HCT116 (cell line): Measurements from ENCODE around the gene EFL1. TPM values are rescaled to one million over a fixed set of nuclear protein-coding genes. Genes with fewer than 3 reads are reported as not detected.
"Not testable (repeated sequence)": the region's sequence is repeated elsewhere in the genome, so short reads cannot be mapped to it uniquely, and the experiment has no call there.

Experiments used
- ATAC-seq: fragments of 200-7000 bp; cut with Tn5 transposase; 2 replicates; pipeline ENCODE4 v1.9.1; 2020; ENCODE audit warnings: mild to moderate bottlenecking, moderate library complexity
- Bru-seq: library from RNA; stranded (reverse); fragments of 400-500 nt; gene quantifications from one replicate; lab custom pipeline; 2021; lab: Mats Ljungman, UMichigan
- BruChase-seq, 2 experiments: library from RNA; stranded (reverse); fragments of 400-500 nt; gene quantifications; one replicate each; lab custom pipeline; 2021; lab: Mats Ljungman, UMichigan
- BruUV-seq: library from RNA; stranded (reverse); fragments of 400-500 nt; replicated peaks from 2 replicates; lab custom pipeline; 2021; lab: Mats Ljungman, UMichigan
- CTCF ChIA-PET: fragments of 300-600 bp; sonication (Branson Sonifier 250); formaldehyde crosslinking; loops from one replicate; lab custom pipeline; 2021; ENCODE audit warnings: antibody characterized with exemption; lab: Charles Lee
- POLR2A ChIA-PET: fragments of 300-600, 350-600 bp; sonication (Branson Sonifier 250); formaldehyde crosslinking; loops from one replicate; lab custom pipeline; 2021; ENCODE audit warnings: antibody characterized with exemption; lab: Charles Lee
- RAD21 ChIA-PET, 2 experiments: fragments of 300-600 bp; sonication (Branson Sonifier 250); formaldehyde crosslinking; loops; one replicate each; lab custom pipeline; 2023; ENCODE audit warnings: low total read pairs in 2 of 2; ENCODE audit not compliant: uncharacterized antibody in 2 of 2, unreplicated experiment in 2 of 2, low non-redundant PET in 1 of 2; lab: Charles Lee
- DNase-seq: peaks from one replicate; pipeline ENCODE4 v3.0.0-alpha.2; 2010; ENCODE audit warnings: low read depth, low spot score
- H2AFZ ChIP-seq: fragments of 200-600 bp; shearing (Covaris generic), sonication (generic); 2 replicates; pipeline ENCODE4 v1.6.1; 2017; ENCODE audit warnings: low read depth, mixed run types, mixed read lengths, antibody characterized with exemption, low read length; ENCODE audit not compliant: poor library complexity, severe bottlenecking
- H3K27ac ChIP-seq: 2 replicates; pipeline ENCODE4 v1.5.1; 2012; ENCODE audit warnings: low read depth, low read length
- H3K27me3 ChIP-seq: fragments of 200-600 bp; sonication (generic); 2 replicates; pipeline ENCODE4 v1.6.1; 2016; ENCODE audit warnings: mixed run types, low read length, mixed read lengths; ENCODE audit not compliant: insufficient read depth
- H3K36me3 ChIP-seq, 2 experiments: fragments of 200-500 bp in 1 of 2; fragments of 200-600 bp in 1 of 2; sonication (Bioruptor generic) in 1 of 2; sonication (generic) in 1 of 2; 2 replicates each; pipeline versions ENCODE4 v1.5.1 to v1.6.1; 2014 to 2016; ENCODE audit warnings: low read length in 2 of 2, inconsistent platforms in 1 of 2, mixed read lengths in 1 of 2, mixed run types in 1 of 2; ENCODE audit not compliant: insufficient read depth in 2 of 2, control insufficient read depth in 1 of 2
- H3K4me1 ChIP-seq, 2 experiments: fragments of 200-600 bp in 1 of 2; sonication (generic) in 1 of 2; 2 replicates each; pipeline versions ENCODE4 v1.5.1 to v1.6.1; 2012 to 2017; ENCODE audit warnings: low read length in 2 of 2, inconsistent platforms in 1 of 2, mild to moderate bottlenecking in 1 of 2, mixed read lengths in 1 of 2, mixed run types in 1 of 2, moderate library complexity in 1 of 2; ENCODE audit not compliant: insufficient read depth in 2 of 2, control insufficient read depth in 1 of 2
- H3K4me2 ChIP-seq: fragments of 200-600 bp; sonication (generic); 2 replicates; pipeline ENCODE4 v1.6.1; 2017; ENCODE audit warnings: mixed run types, low read length, mixed read lengths
- H3K4me3 ChIP-seq, 2 experiments: fragments of 200-600 bp in 1 of 2; sonication (generic) in 1 of 2; replicated peaks in 1 of 2; 2 replicates each; pipeline ENCODE4 v1.5.1; 2011 to 2016; ENCODE audit warnings: low read length in 2 of 2, control low read depth in 1 of 2, low read depth in 1 of 2, mild to moderate bottlenecking in 1 of 2, mixed read lengths in 1 of 2, mixed run types in 1 of 2
- H3K79me2 ChIP-seq: fragments of 200-600 bp; sonication (generic); 2 replicates; pipeline ENCODE4 v1.6.1; 2017; ENCODE audit warnings: mild to moderate bottlenecking, mixed run types, low read length, moderate library complexity, mixed read lengths; ENCODE audit not compliant: insufficient read depth
- H3K9ac ChIP-seq: fragments of 200-600 bp; sonication (generic); 2 replicates; pipeline ENCODE4 v1.6.1; 2016; ENCODE audit warnings: low read length, mixed read lengths
- H3K9me2 ChIP-seq: fragments of 200-600 bp; sonication (generic), shearing (Covaris generic); 2 replicates; pipeline ENCODE4 v1.6.1; 2017; ENCODE audit warnings: mixed run types, mild to moderate bottlenecking, moderate library complexity; ENCODE audit not compliant: insufficient read depth
- H3K9me3 ChIP-seq, 2 experiments: fragments of 200-500 bp in 1 of 2; fragments of 200-600 bp in 1 of 2; sonication (Bioruptor generic) in 1 of 2; sonication (generic) in 1 of 2; 2 replicates each; pipeline ENCODE4 v1.6.1; 2014 to 2017; ENCODE audit warnings: low read length in 2 of 2, mixed read lengths in 2 of 2, inconsistent platforms in 1 of 2, low read depth in 1 of 2, mild to moderate bottlenecking in 1 of 2, mixed run types in 1 of 2, moderate library complexity in 1 of 2; ENCODE audit not compliant: control insufficient read depth in 1 of 2, insufficient read depth in 1 of 2
- H4K20me1 ChIP-seq: fragments of 200-600 bp; sonication (generic), shearing (Covaris generic); 2 replicates; pipeline ENCODE4 v1.6.1; 2017; ENCODE audit warnings: mixed run types, mild to moderate bottlenecking, moderate library complexity; ENCODE audit not compliant: insufficient read depth
- EGR1 ChIP-seq: IDR thresholded peaks from 2 replicates; pipeline ENCODE4 v1.6.1; 2012; ENCODE audit warnings: low read depth
- ELF1 ChIP-seq: IDR thresholded peaks from 2 replicates; pipeline ENCODE4 v1.6.1; 2012; ENCODE audit warnings: low read depth, borderline replicate concordance
- EZH2 ChIP-seq: fragments of 200-600 bp; sonication (generic); IDR thresholded peaks from 2 replicates; pipeline ENCODE4 v1.6.1; 2017; ENCODE audit warnings: antibody characterized with exemption, mixed run types
- FOSL1 ChIP-seq: IDR thresholded peaks from 2 replicates; pipeline ENCODE4 v1.6.1; 2012; ENCODE audit warnings: low read depth
- MAX ChIP-seq: IDR thresholded peaks from 2 replicates; pipeline ENCODE4 v1.6.1; 2012
- POLR2A ChIP-seq: IDR thresholded peaks from 2 replicates; pipeline ENCODE4 v1.7.0; 2011; ENCODE audit warnings: borderline replicate concordance; ENCODE audit not compliant: insufficient read depth, insufficient read length; ENCODE audit errors: extremely low read depth
- POLR2AphosphoS5 ChIP-seq: IDR thresholded peaks from 2 replicates; pipeline ENCODE4 v1.6.1; 2011; ENCODE audit warnings: mild to moderate bottlenecking, low read depth, low read length, moderate library complexity
- SIN3A ChIP-seq: IDR thresholded peaks from 2 replicates; pipeline ENCODE4 v1.6.1; 2012; ENCODE audit warnings: low read depth
- YY1 ChIP-seq: IDR thresholded peaks from 2 replicates; pipeline ENCODE4 v1.6.1; 2011; ENCODE audit warnings: low read length, low read depth, moderate library complexity, mild to moderate bottlenecking; ENCODE audit not compliant: insufficient replicate concordance; ENCODE audit errors: extremely low read depth
- ZFX ChIP-seq: fragments of 450-650 bp; IDR thresholded peaks from 2 replicates; pipeline ENCODE4 v1.6.1; 2017
- intact Hi-C: fragments of 100-400 bp; cut with micrococcal nuclease; formaldehyde crosslinking; loops from 2 replicates; pipeline ENCODE4 v1.10.0; 2022
- long read RNA-seq: library from polyadenylated mRNA; unstranded; transcript quantifications from one replicate; pipeline ENCODE4 v2.0.0, GENCODE V29; 2021; ENCODE audit not compliant: unreplicated experiment
- polyA plus RNA-seq: library from polyadenylated mRNA; unstranded; fragments of >200 nt; gene quantifications from 2 replicates; pipeline ENCODE4 v1.2.1, GENCODE V29; 2012; ENCODE audit warnings: missing spikeins
- total RNA-seq: library from RNA; stranded (reverse); gene quantifications from one replicate; pipeline ENCODE4 v1.2.1, GENCODE V29; 2021; ENCODE audit not compliant: unreplicated experiment
- TF ChIP-seq, protein P1 (sequence below): IDR thresholded peaks from 2 replicates; pipeline ENCODE4 v1.6.1; 2011; ENCODE audit warnings: mild to moderate bottlenecking, low read length, moderate library complexity; ENCODE audit not compliant: insufficient replicate concordance; ENCODE audit errors: extremely low read depth

Gene EFL1
- 12.7 TPM for total RNA-seq
- polyA plus RNA-seq, result 6.7 and 7.8 TPM in 2 replicates
- percentile 72 among the genes with signal in this experiment for Bru-seq, nascent RNA
- percentile 54 among the genes with signal in this experiment for BruChase-seq, experiment 1, labeled RNA remaining after a 6-hour chase
- percentile 52 among the genes with signal in this experiment for BruChase-seq, experiment 2, labeled RNA remaining after a 2-hour chase
- long read RNA-seq, transcript EFL1-201 (20 exons, 3,675 nt), result major isoform, 20 of 31 reads
- long read RNA-seq, partial matches to known transcripts, result 2 of 31 reads
- long read RNA-seq, other reads (novel, unspliced or antisense), result 9 of 31 reads

- Histone ChIP-seq H3K9me2 (no peaks in the 10 kb centered on the region), H4K20me1 (0 out of 2 replicates have a peak, but pooled peaks cover 2% of the 10 kb centered on the region), H3K27ac (peak within 1 kb of the TSS; percentile 66), H3K27me3 (no peaks in the 10 kb centered on the region), H3K9me3 (no peaks in the 10 kb centered on the region), H3K4me2 (peak within 1 kb of the TSS; percentile 82), H2AFZ (no peak within 1 kb of the TSS), H3K79me2 (peaks cover 9% of the 10 kb centered on the region), H3K9ac (peak within 1 kb of the TSS; percentile 60), H3K4me3 (peak within 1 kb of the TSS; percentile 81 to 83), H3K4me1 (peaks cover 8 to 15% of the 10 kb centered on the region in 2 experiments), H3K36me3 (no peaks in the 10 kb centered on the region; a peak in 1 of 4 replicates)
- DNase-seq (peak; percentile 54), ATAC-seq (peak; percentile 93)
- ChIA-PET RAD21 (no interaction called here), CTCF (no interaction called here), POLR2A (no interaction called here)
- no peak for TF ChIP-seq YY1
- TF ChIP-seq MAX, result peak; percentile 51; the same call in 1 of the 2 replicates
- TF ChIP-seq POLR2A, result peak; percentile 66
- peak; percentile 69; the same call in 1 of the 2 replicates for TF ChIP-seq EGR1
- TF ChIP-seq POLR2AphosphoS5, result peak; percentile 67
- TF ChIP-seq ZFX, result peak; percentile 62
- no peak; the same call in 1 of the 2 replicates for TF ChIP-seq ELF1
- no peak for TF ChIP-seq EZH2
- peak; percentile 74 for TF ChIP-seq SIN3A
- TF ChIP-seq, protein P1, sequence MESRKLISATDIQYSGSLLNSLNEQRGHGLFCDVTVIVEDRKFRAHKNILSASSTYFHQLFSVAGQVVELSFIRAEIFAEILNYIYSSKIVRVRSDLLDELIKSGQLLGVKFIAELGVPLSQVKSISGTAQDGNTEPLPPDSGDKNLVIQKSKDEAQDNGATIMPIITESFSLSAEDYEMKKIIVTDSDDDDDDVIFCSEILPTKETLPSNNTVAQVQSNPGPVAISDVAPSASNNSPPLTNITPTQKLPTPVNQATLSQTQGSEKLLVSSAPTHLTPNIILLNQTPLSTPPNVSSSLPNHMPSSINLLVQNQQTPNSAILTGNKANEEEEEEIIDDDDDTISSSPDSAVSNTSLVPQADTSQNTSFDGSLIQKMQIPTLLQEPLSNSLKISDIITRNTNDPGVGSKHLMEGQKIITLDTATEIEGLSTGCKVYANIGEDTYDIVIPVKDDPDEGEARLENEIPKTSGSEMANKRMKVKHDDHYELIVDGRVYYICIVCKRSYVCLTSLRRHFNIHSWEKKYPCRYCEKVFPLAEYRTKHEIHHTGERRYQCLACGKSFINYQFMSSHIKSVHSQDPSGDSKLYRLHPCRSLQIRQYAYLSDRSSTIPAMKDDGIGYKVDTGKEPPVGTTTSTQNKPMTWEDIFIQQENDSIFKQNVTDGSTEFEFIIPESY, result no peak
- TF ChIP-seq FOSL1, result no peak
- intact Hi-C loops, result no loop called here
- no TSS peak for BruUV-seq
Observed at GRCh38 chr15:82262422-82263026, at the start of gene EFL1, which contains the start of gene SAXO2. Gene EFL1, minus strand, starts transcription at chr15:82262734. Its CDS starts 956 bp downstream, at chr15:82261778. Gene SAXO2, plus strand, starts transcription at chr15:82262818. Its CDS starts 62 bp downstream, at chr15:82262880.

DNA sequence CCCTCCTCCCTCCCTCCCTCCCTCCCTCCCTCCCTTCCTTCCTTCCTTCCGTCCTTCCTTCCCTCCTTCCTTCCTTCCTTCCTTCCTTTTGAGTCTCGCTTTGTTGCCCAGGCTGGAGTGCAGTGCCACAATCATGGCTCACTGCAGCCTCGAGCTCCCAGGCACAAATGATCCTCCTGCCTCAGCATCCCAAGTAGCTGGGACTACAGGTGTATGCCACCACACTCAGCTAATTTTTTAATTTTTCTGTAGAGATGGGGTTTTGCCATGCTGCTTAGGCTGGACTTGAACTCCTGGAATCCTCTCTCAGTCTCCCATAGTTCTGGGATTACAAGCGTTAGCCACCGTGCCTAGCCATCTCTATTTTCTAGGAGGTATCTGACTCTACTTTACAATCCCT lies 48.8 kb upstream of the EFL1 start:
- H3K9me3 ChIP-seq, H3K9me2 ChIP-seq, POLR2A ChIA-PET, intact Hi-C loops, H2AFZ ChIP-seq, H4K20me1 ChIP-seq, H3K79me2 ChIP-seq, BruUV-seq, H3K27me3 ChIP-seq, RAD21 ChIA-PET, ATAC-seq, CTCF ChIA-PET, H3K27ac ChIP-seq, H3K4me1 ChIP-seq, H3K4me3 ChIP-seq, H3K36me3 ChIP-seq, H3K4me2 ChIP-seq, H3K9ac ChIP-seq, DNase-seq: not testable (repeated sequence)
